ENCODE results near the gene HNRNPU.

Gene HNRNPU

DNA sequence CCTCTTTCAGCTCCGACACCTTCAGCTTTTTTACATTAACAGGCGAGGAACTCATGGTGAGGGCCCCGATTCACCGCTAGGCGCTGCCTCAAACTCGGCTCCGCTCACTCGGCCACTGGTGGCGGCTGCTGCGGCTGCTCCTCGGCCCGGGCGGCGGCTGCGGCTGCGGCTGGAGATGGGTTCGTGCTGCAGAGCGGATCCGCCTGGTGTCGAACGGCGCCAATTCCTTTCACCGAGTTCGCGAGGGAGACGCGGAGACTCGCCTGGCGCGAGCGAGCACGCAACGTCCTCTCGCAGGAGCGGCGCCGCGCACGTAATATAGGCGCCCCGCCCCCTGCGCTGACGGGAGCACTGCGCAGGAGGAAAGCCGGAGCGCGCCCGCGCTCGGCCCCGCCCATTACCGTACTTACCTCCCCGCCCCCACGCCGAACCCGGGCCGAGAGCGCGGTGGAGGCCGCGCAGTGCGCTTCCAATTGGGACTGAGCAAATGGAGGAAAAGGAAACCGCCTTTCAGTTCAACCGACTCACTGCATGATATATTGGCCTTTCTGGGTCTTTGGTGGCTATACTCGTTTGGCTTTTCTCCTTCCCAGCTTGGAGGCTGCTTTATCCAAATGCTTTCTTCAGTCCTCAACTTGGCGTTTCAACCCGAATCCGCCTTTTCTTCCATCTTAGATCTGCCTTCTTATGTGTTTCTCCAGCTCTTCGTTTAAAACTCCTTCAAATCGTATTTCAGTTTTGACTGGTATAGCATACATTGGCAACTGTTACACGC is at the start of gene HNRNPU:
Gene HNRNPU, minus strand, starts transcription at position 291 of the 775 bp plus-strand sequence. Its CDS starts 236 bp downstream, at position 55.
- TF ChIP-seq, protein P1, sequence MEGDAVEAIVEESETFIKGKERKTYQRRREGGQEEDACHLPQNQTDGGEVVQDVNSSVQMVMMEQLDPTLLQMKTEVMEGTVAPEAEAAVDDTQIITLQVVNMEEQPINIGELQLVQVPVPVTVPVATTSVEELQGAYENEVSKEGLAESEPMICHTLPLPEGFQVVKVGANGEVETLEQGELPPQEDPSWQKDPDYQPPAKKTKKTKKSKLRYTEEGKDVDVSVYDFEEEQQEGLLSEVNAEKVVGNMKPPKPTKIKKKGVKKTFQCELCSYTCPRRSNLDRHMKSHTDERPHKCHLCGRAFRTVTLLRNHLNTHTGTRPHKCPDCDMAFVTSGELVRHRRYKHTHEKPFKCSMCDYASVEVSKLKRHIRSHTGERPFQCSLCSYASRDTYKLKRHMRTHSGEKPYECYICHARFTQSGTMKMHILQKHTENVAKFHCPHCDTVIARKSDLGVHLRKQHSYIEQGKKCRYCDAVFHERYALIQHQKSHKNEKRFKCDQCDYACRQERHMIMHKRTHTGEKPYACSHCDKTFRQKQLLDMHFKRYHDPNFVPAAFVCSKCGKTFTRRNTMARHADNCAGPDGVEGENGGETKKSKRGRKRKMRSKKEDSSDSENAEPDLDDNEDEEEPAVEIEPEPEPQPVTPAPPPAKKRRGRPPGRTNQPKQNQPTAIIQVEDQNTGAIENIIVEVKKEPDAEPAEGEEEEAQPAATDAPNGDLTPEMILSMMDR (IDR thresholded peaks at IDR 0.05) = peak; percentile 24 to 45
- DNase-seq = peak; percentile 97 to 98
- Histone ChIP-seq H3K27ac (peak within 1 kb of the TSS; percentile 100), H3K4me1 (peaks cover 0 to 37% (median 21%) of the 10 kb centered on the region in 4 donors), H3K27me3 (no peaks in the 10 kb centered on the region), H3K9me3 (no peaks in the 10 kb centered on the region), H3K36me3 (peaks cover 10 to 18% (median 16%) of the 10 kb centered on the region in 3 donors), H3K4me3 (peak within 1 kb of the TSS; percentile 96 to 98)
- intact Hi-C loops (cut with DNase I; ENCODE audit: low total_unique reads) = loop anchor here (1.0 to 10.0 kb wide), 3 partner anchors 106 to 262 kb away; partner anchors contain the start of gene DESI2

DNA sequence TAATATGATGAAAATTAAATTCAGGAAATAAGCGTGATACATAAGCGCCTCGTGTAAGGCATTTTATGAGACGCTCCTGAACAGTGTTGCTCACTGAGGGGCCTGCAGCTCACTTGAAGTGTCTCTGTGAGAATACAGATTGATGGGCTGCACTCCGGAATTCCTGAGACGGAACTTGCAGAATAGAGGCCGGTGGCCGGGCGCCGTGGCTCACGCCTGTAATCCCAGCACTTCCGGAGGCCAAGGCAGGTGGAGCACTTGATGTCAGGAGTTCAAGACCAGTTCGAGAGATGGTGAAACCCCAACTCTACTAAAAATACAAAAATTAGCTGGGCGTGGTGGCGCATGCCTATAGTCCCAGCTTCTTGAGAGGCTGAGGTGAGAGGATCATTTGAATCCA is 49.5 kb upstream of the HNRNPU start:
- peaks cover 0 to 5% (median 0%) of the 10 kb centered on the region in 4 donors for H3K4me1 ChIP-seq
- intact Hi-C loops (cut with DNase I; ENCODE audit: low total_unique reads) = no loop called here
- H3K36me3 ChIP-seq = no peaks in the 10 kb centered on the region
- H3K9me3 ChIP-seq = no peaks in the 10 kb centered on the region
- no peaks in the 10 kb centered on the region for H3K27me3 ChIP-seq
- H3K27ac ChIP-seq = no peak overlapping the region
- no peak for DNase-seq
- H3K4me3 ChIP-seq = no peak overlapping the region
- TF ChIP-seq, protein P1 (IDR thresholded peaks at IDR 0.05) = no peak

DNA sequence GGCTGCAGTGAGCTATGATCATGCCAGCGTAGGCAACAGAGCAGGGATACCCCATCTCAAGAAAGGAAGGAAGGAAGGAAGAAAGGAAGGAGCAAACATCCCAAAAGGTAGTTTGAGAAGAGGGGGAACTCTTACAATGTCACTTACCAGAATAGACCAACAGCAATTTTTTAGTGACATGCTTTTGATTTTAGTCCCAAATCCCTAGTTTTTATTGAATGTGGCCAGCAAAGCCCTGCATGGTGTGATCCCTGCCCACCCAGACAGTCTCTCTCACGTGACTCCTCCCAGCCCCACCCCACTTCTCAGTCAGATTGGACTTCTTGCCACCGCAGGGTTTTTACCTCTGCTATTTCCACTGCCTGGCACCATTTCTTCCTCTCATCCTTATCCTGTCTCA is 39.8 kb upstream of the HNRNPU start:
- H3K27ac ChIP-seq = no peak overlapping the region
- H3K27me3 ChIP-seq = no peaks in the 10 kb centered on the region
- no peaks in the 10 kb centered on the region for H3K9me3 ChIP-seq
- no peak overlapping the region for H3K4me3 ChIP-seq
- intact Hi-C loops (cut with DNase I; ENCODE audit: low total_unique reads) = no loop called here
- no peaks in the 10 kb centered on the region for H3K4me1 ChIP-seq
- TF ChIP-seq, protein P1 (IDR thresholded peaks at IDR 0.05) = no peak
- H3K36me3 ChIP-seq = no peaks in the 10 kb centered on the region
- DNase-seq = no peak

DNA sequence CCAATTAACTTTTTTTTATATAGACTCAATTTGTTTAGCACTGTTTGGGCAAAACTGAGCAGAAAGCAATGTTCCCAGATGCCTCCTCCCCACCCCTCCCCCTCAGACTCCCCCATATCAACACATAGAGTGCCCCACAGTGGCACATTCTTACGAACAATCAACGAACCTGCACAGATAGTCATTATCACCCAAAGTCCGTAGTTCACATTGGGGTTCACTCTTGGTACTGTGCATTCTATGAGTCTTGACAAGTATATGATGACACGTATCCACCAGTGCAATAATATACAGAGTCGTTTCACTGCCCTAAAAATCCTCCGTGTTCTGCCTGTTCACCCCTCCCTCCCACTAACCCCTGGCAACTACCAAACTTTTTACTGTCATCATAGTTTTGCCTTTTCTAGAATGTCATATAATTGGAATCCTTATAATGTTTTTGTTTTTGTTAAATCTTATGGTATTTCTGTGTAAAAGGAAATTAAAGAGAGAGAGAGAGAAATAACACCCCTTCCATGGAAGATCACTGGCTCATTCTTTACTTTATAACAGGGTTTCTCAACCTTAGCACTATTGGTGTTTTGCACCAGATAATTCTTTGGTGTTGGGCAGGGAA is 37.2 kb upstream of the HNRNPU start:
- intact Hi-C loops (cut with DNase I; ENCODE audit: low total_unique reads) = no loop called here
- no peak for DNase-seq
- Histone ChIP-seq H3K27me3 (no peaks in the 10 kb centered on the region), H3K36me3 (no peaks in the 10 kb centered on the region), H3K4me3 (no peak overlapping the region), H3K27ac (no peak overlapping the region), H3K9me3 (no peaks in the 10 kb centered on the region), H3K4me1 (no peaks in the 10 kb centered on the region)
- TF ChIP-seq, protein P1 (IDR thresholded peaks at IDR 0.05) = no peak

DNA sequence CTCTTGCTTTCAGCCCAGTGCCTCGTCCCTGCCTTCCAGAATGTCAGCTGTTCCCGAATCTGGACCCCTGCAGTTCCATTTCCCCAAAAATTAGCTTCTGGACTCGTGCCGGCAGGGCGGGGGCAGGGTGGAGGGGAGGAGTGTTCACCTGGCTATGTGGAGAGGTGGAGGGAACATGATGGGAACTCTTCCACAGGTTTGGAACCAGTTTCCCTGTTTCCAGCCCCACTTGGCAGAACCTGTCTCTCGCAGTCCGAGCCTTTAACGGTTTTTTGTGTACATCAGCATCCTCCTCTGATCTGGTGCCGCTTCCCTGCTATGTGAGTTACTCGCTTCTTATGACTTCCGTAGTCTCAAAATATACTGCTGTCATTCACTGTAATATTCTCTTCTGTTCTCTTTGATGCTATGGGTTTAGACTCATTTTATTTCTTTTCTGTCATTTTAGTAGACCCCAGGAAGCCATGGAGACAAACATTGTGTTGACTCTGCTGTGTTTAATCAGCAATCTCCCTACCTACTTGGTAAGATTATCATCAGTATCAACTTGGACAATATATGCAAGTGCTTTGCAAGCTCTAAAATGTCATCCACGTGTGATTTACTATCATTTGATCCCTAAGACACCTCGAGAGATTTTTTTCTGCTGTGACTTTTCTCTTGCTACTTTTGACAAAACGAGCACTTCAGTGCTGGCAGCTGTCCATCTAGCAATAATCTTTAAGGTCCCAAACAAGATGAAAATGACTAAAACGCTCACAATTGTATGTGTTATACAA is 33.3 kb upstream of the HNRNPU start:
- no peaks in the 10 kb centered on the region for H3K36me3 ChIP-seq
- no peak overlapping the region for H3K27ac ChIP-seq
- H3K4me1 ChIP-seq = no peaks in the 10 kb centered on the region
- no peak overlapping the region for H3K4me3 ChIP-seq
- H3K27me3 ChIP-seq = no peaks in the 10 kb centered on the region
- H3K9me3 ChIP-seq = no peaks in the 10 kb centered on the region
- no peak for DNase-seq
- intact Hi-C loops (cut with DNase I; ENCODE audit: low total_unique reads) = no loop called here
- TF ChIP-seq, protein P1 (IDR thresholded peaks at IDR 0.05) = no peak
